Cardiac muscle cell (in vitro differentiated cells and primary cell): ENCODE results near the gene SUSD3. TPM values are rescaled to one million over a fixed set of nuclear protein-coding genes. Genes with fewer than 3 reads are reported as not detected.
A peak's percentile ranks its signal among the peaks of the same experiment; 100 is the strongest.
"Not testable (repeated sequence)": the region's sequence is repeated elsewhere in the genome, so short reads cannot be mapped to it uniquely, and the experiment has no call there.

ENCODE experiments used
- DNase-seq, 2 donors: peaks; one replicate each; pipeline versions ENCODE4 v3.0.0 to v3.0.0-alpha.2; 2010 to 2017; ENCODE audit warnings: low read depth in 1 of 2, low spot score in 1 of 2
- H3K27ac ChIP-seq: fragments of 200-600 bp; sonication (generic); 2 replicates; pipeline ENCODE4 v1.5.1; 2016
- H3K27me3 ChIP-seq: fragments of 200-600 bp; sonication (generic); 2 replicates; pipeline ENCODE4 v1.6.0; 2016; ENCODE audit warnings: control low read depth
- H3K36me3 ChIP-seq: fragments of 200-600 bp; sonication (generic); 2 replicates; pipeline ENCODE4 v1.5.1; 2016; ENCODE audit warnings: control low read depth
- H3K4me1 ChIP-seq: fragments of 200-600 bp; sonication (generic); 2 replicates; pipeline ENCODE4 v1.8.1; 2017; ENCODE audit warnings: low read depth, mild to moderate bottlenecking, mixed run types
- H3K4me3 ChIP-seq: fragments of 200-600 bp; sonication (generic); 2 replicates; pipeline ENCODE4 v1.5.1; 2016; ENCODE audit warnings: mild to moderate bottlenecking
- H3K9me3 ChIP-seq: fragments of 200-600 bp; sonication (generic); 2 replicates; pipeline ENCODE4 v1.5.1; 2017; ENCODE audit warnings: low read depth, mild to moderate bottlenecking, control low read depth
- CTCF ChIP-seq: IDR thresholded peaks from 2 replicates; pipeline ENCODE4 v1.5.1; 2012; ENCODE audit warnings: low read depth, mild to moderate bottlenecking, low read length
- polyA plus RNA-seq: library from polyadenylated mRNA; unstranded; fragments of >200 nt; fragmentation: Nextera tagmentation; extraction: Ambion mirVana; gene quantifications from 2 replicates; pipeline ENCODE4 v1.2.1, GENCODE V29; 2016
- total RNA-seq: library from RNA; depleted of rRNA; stranded (reverse); fragments of >200 nt; gene quantifications from 2 replicates; pipeline ENCODE4 v1.2.3, GENCODE V29; 2016

The SUSD3 gene
- total and polyA plus RNA-seq, 2 experiments from 2014 or later: not detected

DNA sequence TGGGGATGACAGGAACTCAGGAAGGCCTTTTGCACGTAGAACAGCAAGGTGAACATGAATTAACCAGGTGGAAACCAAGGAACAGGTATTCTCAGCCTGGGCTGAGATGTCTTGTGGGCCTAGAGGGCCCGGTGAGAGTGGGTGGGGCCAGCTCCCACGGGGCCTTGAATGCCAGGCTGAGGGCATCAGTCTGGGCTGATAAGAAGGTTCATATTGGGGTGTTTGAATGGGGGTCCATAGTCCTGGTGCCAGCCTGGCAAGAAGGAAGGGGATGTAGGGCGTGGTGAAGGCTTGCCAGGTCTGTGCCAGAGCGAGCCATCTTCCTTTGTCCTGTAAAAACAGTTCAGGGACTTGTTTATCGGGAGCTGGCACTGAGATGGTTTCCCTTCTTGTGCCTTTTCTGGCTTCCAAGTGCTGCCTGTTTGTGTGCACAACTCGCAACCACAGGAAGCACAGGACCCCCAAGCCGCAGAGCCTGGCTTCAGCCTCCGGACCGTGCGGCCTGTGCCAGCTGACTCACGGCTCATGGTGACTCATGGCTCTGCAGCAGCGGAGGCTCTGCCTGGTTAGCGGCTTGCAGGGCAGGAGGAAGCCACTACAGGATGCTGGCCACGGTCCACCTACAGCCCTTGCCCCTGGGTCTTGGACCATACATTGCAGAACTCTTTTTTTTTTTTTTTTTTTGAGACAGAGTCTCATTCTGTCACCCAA, 39.9 kb downstream of the SUSD3 start:
- no peaks in the 10 kb centered on the region for H3K9me3 ChIP-seq
- no peak for TF ChIP-seq CTCF
- no peak overlapping the region for H3K27ac ChIP-seq
- H3K4me3 ChIP-seq: no peak overlapping the region
- no peaks in the 10 kb centered on the region for H3K27me3 ChIP-seq
- no peaks in the 10 kb centered on the region for H3K36me3 ChIP-seq
- H3K4me1 ChIP-seq: peaks cover 5% of the 10 kb centered on the region
- DNase-seq: peak in 1 of 2 donors; percentile 99

DNA sequence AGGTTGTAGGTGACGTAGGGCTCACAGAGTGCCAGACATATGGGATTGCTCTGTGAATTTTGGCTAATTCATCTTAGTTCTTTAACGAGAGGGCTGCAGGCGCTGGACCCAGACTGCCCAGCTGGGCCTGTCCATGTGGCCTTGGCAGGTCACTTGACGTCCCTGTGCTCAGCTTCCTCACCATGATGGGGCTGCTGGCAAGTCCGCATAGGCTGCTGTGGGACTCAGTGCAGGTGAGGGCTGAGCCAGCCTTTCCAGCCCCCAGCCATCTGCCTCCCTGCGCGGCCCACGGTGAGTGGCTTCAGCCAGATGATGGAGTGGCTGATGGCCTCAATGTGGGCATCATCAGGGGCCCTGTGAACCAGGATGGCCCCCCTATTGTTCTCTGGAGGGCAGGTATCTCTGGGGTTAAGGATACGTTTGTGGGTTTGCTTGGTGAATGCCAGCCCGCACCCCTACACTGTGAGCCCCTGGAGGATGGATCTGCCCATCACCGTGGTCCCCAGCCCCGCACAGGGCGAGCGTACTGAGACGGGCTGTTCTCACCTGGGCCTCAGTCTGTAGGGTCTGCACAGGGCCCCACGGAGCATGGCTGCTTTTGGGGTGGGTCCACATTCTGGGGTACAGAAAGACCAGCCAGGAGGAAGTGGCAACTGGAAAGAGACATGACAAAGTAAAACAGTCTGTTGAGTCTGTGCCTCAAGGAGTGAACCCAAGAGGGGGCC, 41.2 kb downstream of the SUSD3 start:
- no peak for TF ChIP-seq CTCF
- no peaks in the 10 kb centered on the region for H3K36me3 ChIP-seq
- no peaks in the 10 kb centered on the region for H3K9me3 ChIP-seq
- no peak for DNase-seq
- no peaks in the 10 kb centered on the region for H3K27me3 ChIP-seq
- H3K4me1 ChIP-seq: no peaks in the 10 kb centered on the region
- H3K27ac ChIP-seq: no peak overlapping the region
- no peak overlapping the region for H3K4me3 ChIP-seq

- Histone ChIP-seq H3K27me3 (no peaks in the 10 kb centered on the region), H3K36me3 (no peaks in the 10 kb centered on the region), H3K4me3 (no peak overlapping the region), H3K9me3 (no peaks in the 10 kb centered on the region), H3K4me1 (no peaks in the 10 kb centered on the region), H3K27ac (no peak overlapping the region)
- TF ChIP-seq CTCF: no peak
- DNase-seq: no peak
Measured at GRCh38 chr9:93100276-93100636, 41.8 kb downstream of the SUSD3 start.

DNA sequence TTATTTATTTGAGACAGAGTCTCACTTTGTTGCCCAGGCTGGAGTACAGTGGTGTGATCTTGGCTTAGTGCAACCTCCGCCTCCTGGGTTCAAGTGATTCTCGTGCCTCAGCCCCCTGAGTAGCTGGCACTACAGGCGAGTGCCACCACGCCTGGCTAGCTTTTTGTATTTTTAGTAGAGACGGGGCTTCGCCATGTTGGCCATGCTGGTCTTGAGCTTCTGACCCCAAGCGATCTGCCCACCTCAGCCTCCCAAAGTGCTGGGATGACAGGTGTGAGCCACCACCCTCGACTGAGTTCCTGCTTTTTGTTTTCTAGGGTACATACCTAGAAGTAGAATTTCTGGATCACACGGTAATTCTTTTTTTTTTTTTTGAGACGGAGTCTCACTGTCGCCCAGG, 42.6 kb downstream of the SUSD3 start:
- not testable (repeated sequence) for DNase-seq, H3K27me3 ChIP-seq, H3K4me1 ChIP-seq, H3K36me3 ChIP-seq, H3K27ac ChIP-seq, H3K4me3 ChIP-seq, H3K9me3 ChIP-seq

DNA sequence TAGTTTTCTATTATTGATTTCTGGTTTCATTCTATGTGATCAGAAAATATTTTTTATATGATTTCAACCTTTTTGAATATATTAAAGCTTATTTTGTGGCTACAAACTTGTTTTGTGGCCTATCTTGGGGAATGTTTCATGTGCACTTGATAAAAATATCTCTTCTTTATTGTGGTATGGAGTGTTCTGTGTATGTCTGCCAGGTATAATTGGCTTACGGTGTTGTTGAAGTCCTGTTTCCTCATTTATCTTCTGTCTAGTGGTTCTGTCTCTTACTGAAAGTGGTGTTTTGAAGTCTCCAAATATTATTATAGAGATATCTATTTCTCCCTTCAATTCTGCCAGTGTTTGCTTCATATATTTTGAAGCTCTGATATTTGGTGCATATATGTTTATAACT, 47.1 kb downstream of the SUSD3 start:
- no peak overlapping the region for H3K27ac ChIP-seq
- TF ChIP-seq CTCF: no peak
- no peaks in the 10 kb centered on the region for H3K9me3 ChIP-seq
- DNase-seq: no peak
- H3K4me3 ChIP-seq: no peak overlapping the region
- H3K4me1 ChIP-seq: no peaks in the 10 kb centered on the region
- H3K27me3 ChIP-seq: no peaks in the 10 kb centered on the region
- no peaks in the 10 kb centered on the region for H3K36me3 ChIP-seq

DNA sequence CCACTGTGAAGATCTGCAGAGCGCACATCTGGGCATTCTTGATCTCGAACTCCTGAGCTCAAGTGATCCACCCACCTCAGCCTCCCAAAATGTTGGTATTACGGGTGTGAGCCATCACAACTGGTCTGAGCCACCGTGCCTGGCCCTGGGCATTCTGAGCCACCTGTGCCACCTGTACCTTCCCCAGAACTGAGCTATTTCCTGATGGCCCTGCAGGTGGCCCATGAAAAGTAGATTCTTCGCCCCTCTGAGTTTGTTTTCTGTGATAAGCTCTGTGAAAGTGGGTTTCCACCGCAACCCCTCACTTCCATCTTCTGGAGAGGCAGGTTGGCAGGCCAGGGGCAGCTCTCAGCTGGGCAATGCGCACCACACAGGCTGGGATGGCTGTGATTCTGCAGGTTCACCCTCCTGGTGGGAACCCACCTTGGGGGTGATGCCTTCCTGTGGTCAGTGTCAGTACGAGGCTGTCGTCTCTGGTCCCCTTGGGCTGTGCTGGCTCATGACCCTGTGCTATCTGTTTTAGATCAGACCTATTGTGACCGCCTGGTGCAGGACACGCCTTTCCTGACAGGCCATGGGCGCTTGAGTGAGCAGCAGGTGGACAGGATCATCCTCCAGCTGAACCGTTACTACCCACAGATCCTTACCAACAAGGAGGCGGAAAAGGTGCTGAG, 48.8 kb downstream of the SUSD3 start:
- Histone ChIP-seq H3K9me3 (no peaks in the 10 kb centered on the region), H3K27ac (no peak overlapping the region), H3K27me3 (no peaks in the 10 kb centered on the region), H3K4me1 (no peaks in the 10 kb centered on the region), H3K4me3 (no peak overlapping the region), H3K36me3 (no peaks in the 10 kb centered on the region)
- no peak for TF ChIP-seq CTCF
- no peak for DNase-seq
